Fibroblast of upper back skin (primary cell): ENCODE data around the gene ZNF835.
"Not testable (repeated sequence)": the region's sequence is repeated elsewhere in the genome, so short reads cannot be mapped to it uniquely, and the experiment has no call there.

Experiments
- DNase-seq: peaks from one replicate; pipeline ENCODE4 v3.0.0-alpha.2; 2013

ZNF835 gene

GRCh38 chr19:56671613-56671994 lies at the start of gene ZNF835:
Gene ZNF835, minus strand, starts transcription at chr19:56671757. Its CDS starts 6,559 bp downstream, at chr19:56665198.
- DNase-seq: no peak

DNA sequence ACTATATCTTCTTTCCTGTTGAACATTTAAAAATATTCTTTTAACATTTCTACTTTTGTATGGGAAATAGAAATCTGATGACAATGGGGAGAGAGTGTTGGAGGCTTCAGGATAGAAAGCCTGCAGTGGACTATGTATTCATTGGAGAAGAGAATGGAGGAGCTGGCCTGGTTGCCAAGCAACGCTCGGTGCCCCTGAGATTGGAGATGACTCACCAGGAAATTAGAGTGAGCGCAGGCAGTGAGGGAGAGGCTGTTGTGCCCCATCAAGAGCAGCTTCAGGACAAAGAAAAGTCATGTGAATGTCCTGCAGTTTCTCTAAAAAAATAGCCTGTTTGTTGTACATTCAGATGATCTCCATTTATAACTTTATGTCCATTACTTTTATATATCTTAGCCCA lies 48.7 kb upstream of the ZNF835 start:
- no peak for DNase-seq

- no peak for DNase-seq
These were observed 46.7 kb upstream of the ZNF835 start for GRCh38 chr19:56718231-56718630.

GRCh38 chr19:56712611-56713276 lies 41.2 kb upstream of the ZNF835 start:
- DNase-seq: no peak

GRCh38 chr19:56710437-56710836 lies 38.9 kb upstream of the ZNF835 start:
- no peak for DNase-seq

DNA sequence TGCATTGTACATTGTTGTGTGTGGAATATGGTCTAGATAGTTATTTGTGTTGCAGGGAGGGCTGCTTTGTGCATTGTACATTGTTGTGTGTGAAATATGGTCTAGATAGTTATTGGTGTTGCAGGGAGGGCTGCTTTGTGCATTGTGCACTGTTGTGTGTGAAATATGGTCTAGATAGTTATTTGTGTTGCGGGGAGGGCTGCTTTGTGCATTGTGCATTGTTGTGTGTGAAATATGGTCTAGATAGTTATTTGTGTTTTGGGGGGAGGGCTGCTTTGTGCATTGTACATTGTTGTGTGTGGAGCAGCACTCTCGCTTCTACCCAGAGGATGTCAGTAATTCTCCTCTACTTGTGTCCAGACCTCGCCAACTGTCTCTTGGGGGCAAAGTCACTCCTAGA lies 36.3 kb upstream of the ZNF835 start:
- no peak for DNase-seq

DNA sequence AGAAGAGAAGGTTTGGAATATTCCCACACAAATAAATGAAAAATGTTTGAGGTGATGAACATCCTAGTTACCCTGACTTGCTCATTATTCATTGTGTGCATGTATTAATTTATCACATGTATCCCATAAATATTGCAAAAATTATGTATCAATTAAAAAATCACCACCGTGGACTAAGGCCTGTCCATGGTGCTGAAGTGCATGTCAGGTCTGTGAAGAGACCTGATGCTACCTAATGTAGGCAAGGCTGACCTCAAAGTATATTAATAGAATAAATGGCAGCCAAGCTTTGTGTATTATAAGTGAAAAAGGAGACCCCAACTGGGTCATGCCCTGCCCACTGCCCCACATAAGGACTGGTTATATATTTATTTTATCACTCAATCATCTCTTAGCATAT lies 34.4 kb upstream of the ZNF835 start:
- DNase-seq: no peak

GRCh38 chr19:56701895-56702294 lies 30.3 kb upstream of the ZNF835 start:
- DNase-seq: no peak

GRCh38 chr19:56699552-56699951 lies 28.0 kb upstream of the ZNF835 start:
- no peak for DNase-seq

DNA sequence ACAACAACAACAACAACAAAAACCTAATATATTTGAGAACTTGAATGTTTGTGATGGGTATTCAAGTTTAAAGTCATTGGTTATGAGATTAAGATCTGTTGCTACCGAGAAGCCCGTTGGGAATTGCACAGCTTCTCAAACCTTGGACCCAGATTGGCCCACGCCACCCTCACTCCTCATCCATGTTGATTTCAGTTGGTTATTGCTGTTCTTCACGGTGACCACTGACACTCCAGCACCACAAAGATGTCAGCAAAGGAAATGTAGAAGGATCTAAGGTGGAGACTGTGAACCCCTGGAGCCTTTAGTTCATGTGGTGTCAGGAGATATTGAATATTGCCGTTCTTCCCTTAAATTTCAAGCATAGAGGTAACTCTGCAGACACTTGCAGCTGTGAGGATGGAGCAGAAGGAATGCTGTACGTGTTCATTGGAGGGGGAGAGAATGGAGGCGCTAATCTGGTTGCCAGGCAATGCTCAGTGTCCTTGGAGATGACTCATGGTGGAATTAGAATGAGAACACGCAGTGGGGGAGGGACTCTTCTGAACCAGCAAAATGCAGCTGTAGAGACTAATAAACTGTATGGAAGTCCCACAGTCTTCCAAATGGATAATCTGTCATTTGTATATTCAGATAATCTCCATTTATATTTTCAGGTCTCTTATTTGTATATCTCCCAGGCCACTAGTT lies 20.8 kb upstream of the ZNF835 start:
- DNase-seq: no peak

DNA sequence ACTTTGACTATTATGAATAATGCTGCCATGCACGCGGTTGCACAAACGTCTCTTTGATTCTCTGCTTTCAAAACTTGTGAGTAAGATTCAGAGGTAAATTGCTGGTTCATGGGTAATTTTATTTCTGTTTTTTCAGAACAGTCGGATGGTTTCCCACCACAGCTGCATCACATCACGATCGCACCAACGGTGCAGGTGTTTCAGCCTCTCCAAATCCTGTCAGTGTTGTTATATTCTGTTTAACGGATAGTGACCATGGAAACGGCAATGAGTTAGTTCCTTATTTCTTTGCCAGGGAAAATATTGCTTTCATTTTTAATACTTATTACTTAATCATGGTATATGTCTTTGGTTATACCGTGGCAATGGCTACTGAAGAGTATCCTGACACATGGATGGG lies 19.1 kb upstream of the ZNF835 start:
- DNase-seq: no peak

GRCh38 chr19:56689198-56689597 lies 17.6 kb upstream of the ZNF835 start:
- no peak for DNase-seq

GRCh38 chr19:56687031-56687430 lies 15.5 kb upstream of the ZNF835 start:
- no peak for DNase-seq

DNA sequence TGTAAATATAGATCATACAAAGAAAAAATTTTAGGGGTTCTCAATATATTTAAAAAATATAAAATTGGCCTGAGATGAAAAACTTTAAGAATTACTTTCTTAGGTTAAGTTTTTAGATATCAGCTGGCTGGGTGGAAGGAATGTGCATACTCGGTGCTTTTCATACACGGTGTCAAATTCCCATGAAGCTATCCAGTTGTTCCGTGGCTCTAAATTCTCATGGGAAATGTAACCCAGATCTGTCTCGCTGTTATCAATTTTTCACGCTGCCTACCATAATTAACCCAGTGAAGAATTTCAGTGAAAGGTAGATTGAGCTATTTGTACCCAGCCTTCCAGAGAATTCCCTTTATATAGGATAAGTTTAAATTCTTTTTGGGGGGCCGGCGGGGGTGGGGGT lies 11.6 kb upstream of the ZNF835 start:
- no peak for DNase-seq

DNA sequence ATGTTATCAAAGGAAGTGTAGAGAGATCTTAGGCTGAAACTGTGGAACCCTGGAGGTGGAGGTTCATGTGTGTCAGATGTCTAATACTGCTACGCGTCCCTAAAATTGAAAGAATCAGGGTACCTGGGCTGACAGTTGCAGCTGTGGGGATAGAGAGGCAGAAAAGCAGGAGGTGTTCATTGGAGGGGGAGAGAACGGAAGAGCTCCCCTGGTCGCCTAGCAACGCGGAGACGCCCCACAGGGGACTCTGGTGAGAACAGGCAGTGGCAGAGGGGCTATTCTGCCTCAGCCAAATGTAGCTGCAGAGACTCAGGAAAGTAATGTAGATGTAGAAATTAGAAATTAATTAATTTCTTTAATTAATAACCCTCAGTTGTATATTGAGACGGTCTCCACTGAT lies 10.1 kb upstream of the ZNF835 start:
- no peak for DNase-seq

DNA sequence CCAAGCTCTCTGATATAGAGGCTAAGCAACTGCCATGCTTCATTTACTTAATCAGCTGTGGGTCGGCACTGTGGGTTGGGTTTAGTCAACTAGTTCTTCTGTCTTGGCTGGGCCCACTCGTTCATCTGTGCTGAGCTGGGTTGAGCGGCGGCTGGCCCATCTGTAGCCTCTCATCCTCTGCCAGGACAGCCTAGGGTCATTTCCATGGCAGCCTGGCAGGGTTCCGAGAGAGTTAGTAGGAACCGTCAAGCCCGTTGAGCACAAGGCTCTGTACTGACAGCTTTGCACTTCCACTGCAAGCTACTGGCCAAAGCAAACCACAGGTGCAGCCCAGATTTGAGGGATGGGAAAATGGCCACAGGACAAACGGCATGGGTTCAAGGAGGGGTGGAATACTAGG lies 6.6 kb upstream of the ZNF835 start:
- no peak for DNase-seq

DNA sequence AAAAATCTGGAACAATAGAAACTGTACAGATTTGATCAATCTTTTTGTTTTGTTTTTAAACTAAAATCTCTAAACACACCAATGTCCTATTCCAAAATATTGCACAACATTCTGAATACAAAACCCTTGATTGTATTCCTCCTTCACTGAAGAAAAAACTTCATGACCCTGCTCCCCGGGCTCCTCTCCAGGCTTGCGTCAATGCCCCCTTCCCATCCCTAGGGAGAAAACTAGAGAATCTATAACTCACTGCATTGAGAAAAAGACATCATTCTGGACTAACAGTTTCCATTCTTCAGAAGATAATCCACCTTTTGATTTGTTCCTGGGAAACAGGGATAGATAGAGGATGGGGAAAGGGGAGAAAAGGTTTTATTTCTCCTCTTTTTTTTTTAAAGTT lies 1.1 kb upstream of the ZNF835 start:
- not testable (repeated sequence) for DNase-seq

- DNase-seq: no peak
These were observed 470 bp downstream of the ZNF835 start for GRCh38 chr19:56670961-56671612.

GRCh38 chr19:56670401-56670960 lies 1.1 kb downstream of the ZNF835 start:
- no peak for DNase-seq

DNA sequence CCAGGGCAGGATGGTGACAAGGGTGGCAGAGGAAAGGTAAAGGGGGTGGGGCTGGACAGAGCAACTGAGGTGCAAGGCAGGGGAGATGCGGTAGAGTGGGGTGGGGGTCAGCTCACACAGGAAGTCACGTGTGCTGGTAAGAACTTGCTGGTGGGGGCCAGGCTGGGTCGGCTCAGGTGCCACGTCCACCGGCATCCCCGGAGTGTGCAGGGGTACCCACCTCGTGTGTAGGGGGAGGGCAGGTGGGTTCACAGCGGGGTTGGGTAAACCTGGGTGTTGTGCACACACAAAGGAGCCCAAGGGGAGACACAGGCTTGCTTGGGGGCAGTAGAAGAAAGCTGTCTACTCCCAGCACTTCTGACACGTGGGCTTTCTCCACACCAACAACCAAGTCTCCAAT lies 2.9 kb downstream of the ZNF835 start:
- no peak for DNase-seq

DNA sequence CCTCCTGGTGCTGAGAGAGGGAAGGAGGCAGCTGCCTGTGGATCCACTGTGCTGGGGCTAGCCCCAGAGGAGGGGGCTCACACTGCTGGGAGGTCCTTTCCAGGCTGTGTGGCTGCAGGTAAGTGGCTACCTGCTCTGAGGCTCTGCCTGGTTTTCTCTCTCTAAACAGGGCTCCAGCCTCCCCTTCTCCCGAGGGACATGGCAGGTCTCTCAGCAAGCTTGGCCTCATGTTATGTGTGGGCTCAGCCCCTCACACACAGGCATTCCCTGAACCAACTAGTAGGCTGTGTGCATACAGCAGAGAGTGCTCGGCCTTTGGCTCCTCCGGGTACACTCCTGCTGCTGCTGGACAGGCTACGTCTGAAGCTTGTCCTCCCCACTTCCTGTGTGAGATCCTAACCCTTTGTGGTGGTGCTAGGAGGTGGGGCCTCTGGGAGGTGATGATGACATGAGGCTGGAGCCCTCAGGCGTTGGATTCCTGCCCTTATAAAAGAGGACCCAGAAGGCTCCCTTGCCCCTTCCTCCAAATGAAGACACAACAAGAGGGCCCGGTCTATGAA lies 4.2 kb downstream of the ZNF835 start:
- no peak for DNase-seq

- no peak for DNase-seq
These were observed 7.0 kb downstream of the ZNF835 start for GRCh38 chr19:56664511-56664910.

DNA sequence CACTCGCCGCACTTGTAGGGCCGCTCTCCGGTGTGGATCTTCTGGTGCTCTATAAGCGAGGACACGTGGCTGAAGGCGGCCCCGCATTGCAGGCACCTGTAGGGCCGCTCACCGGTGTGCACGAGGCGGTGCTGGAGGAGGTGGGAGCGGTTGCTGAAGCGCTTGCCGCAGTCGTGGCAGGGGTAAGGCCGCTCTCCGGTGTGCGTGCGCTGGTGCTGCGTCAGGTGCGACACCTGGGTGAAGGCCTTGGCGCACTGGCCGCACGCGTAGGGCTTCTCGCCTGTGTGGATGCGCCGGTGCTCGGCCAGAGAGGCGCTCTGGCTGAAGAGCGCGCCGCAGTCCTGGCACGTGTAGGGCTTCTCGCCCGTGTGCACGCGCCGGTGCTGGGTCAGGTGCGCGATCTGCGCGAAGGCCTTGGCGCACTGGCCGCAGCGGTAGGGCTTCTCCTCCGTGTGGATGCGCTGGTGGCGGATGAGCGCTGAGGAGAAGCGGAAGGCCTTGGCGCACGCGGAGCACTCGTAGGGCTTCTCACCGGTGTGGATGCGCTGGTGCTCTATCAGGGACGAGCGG lies 7.5 kb downstream of the ZNF835 start:
- no peak for DNase-seq
